Mononuclear cell (primary cell): Measurements from ENCODE around the gene SLC9B1. TPM values are rescaled to one million over a fixed set of nuclear protein-coding genes. Genes with fewer than 3 reads are reported as not detected.
"Not testable (repeated sequence)": the region's sequence is repeated elsewhere in the genome, so short reads cannot be mapped to it uniquely, and the experiment has no call there.

Source experiments
- H3K27me3 ChIP-seq: 2 replicates; pipeline ENCODE4 v1.6.0; 2011; ENCODE audit warnings: low read length, control low read depth; ENCODE audit not compliant: insufficient read depth
- H3K4me1 ChIP-seq: 2 replicates; pipeline ENCODE4 v1.5.1; 2011; ENCODE audit warnings: mild to moderate bottlenecking, low read length, control low read depth; ENCODE audit not compliant: insufficient read depth
- H3K4me3 ChIP-seq: 2 replicates; pipeline ENCODE4 v1.5.1; 2011; ENCODE audit warnings: mild to moderate bottlenecking, low read length, moderate library complexity
- H3K9me3 ChIP-seq: 2 replicates; pipeline ENCODE4 v1.5.1; 2011; ENCODE audit warnings: low read depth, mild to moderate bottlenecking, control low read depth, low read length
- total RNA-seq: library from RNA; depleted of rRNA; stranded (reverse); fragments of >200 nt; gene quantifications from one replicate; pipeline ENCODE4 v1.2.3, GENCODE V29; 2012

The SLC9B1 gene
- total RNA-seq, 1 donor = 3.4 TPM

DNA sequence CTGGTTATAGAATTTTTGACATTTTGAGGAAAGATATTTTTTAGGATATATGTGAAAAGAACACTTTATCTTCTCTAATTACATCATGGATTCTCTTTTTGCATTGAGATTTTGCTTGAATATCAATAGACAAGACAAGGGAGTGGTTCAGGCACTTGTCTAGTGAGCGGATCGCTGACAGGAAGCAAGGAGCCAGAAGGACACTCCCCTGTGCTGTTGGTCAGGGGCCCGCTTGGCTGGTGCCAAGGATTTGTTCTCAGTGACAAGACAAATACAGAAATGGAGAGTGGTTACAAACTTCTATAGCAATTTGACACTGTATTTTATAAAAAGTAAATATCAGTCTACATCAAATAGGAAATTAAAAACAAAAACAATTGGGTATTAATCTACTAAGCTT, 60.0 kb downstream of the SLC9B1 start:
- Histone ChIP-seq H3K27me3 (no peaks in the 10 kb centered on the region), H3K4me1 (no peaks in the 10 kb centered on the region)

DNA sequence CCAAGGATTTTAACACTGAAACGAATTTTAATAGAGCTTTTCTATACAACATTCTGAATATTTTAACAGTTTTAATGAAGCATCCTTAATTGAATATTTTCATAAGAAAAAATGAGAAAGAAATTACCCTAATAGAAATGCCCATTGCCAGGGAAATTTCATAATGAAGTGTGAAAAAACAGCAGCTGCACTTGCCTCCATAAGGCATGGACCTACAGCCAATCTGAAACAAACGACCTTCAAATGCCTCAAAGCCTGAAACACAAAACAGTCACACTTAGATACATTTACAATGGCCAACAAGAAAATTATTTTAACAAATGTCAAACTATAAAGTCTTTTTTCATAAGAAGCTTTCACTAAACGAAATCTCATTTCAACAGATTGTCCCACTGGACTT, 74.4 kb downstream of the SLC9B1 start:
- Histone ChIP-seq H3K4me1 (no peaks in the 10 kb centered on the region), H3K4me3 (no peak overlapping the region), H3K27me3 (no peaks in the 10 kb centered on the region), H3K9me3 (no peaks in the 10 kb centered on the region)

More for the DNA sequence above, 60.0 kb downstream of the SLC9B1 start:
- H3K9me3 ChIP-seq = no peaks in the 10 kb centered on the region
- H3K4me3 ChIP-seq = no peak overlapping the region

DNA sequence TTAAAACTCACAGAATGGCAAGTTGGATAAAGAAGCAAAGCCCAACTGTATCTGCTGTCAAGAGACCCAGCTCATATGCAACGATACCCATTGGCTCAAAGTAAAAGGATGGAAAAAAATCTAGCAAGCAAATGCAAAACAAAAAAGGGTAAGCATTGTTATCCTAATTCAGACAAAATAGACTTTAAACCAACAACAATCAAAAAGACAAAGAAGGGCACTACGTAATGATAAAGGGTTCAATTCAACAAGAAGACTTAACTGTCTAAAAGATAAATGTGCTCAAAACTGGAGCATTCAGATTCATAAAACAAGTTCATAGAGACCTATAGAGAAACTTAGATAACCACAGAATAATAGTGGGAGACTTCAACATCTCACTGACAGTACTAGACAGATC, 81.4 kb downstream of the SLC9B1 start:
- not testable (repeated sequence) for H3K27me3 ChIP-seq, H3K4me3 ChIP-seq, H3K9me3 ChIP-seq, H3K4me1 ChIP-seq

DNA sequence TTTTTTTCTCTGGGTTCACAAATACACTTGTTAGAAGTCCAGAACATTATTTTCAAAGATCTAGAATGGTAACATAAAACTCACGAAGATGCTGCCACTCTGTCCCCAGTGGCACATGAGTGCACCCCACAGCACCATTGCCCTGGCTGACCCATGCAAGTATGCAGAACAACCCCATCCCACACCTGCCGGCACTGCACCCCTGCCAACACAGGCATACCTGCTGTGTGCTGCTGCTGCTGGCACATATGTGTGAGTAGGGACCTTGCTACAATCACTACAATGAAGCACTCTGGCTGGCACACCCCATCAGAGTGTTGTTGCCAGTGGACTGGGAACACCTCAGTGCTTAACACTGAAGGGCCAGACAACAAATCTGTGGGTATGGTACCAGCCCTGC, 83.8 kb downstream of the SLC9B1 start:
- Histone ChIP-seq H3K27me3 (no peaks in the 10 kb centered on the region), H3K4me3 (no peak overlapping the region), H3K4me1 (no peaks in the 10 kb centered on the region), H3K9me3 (no peaks in the 10 kb centered on the region)

DNA sequence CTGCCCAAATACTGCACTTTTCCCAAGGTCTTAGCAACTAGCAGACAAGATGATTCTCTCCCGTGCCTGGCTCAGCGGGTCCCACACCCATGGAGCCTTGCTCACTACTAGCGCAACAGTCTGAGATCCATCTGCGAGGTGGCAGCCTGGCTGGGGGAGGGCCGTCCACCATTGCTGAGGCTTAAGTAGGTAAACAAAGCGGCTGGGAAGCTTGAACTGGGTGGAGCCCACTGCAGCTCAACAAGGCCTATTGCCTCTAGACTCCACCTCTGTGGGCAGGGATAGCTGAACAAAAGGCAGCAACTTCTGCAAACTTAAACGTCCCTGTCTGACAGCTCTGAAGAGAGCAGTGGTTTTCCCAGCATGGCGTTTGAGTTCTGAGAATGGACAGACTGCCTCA, 99.8 kb downstream of the SLC9B1 start:
- not testable (repeated sequence) for H3K4me3 ChIP-seq, H3K9me3 ChIP-seq, H3K27me3 ChIP-seq, H3K4me1 ChIP-seq

DNA sequence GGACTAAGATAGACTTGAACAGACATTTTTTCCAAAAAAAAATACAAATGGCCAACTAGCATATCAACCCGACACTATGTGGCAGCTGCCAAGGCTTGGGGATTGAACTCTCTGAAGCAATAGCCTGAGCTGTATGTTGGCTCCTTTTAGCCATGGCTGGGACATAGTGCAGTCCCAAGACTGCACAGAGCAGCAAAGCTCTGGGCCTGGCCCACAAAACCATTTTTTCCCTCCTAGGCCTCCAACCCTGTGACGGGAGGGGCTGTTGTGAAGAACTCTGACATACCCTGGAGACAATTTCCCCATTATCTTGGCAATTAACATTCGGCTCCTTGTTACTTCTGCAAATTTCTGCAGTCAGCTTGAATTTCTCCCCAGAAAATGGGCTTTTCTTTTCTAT, 100.6 kb downstream of the SLC9B1 start:
- H3K4me1 ChIP-seq = no peaks in the 10 kb centered on the region
- H3K27me3 ChIP-seq = no peaks in the 10 kb centered on the region
- H3K9me3 ChIP-seq = no peaks in the 10 kb centered on the region
- no peak overlapping the region for H3K4me3 ChIP-seq

DNA sequence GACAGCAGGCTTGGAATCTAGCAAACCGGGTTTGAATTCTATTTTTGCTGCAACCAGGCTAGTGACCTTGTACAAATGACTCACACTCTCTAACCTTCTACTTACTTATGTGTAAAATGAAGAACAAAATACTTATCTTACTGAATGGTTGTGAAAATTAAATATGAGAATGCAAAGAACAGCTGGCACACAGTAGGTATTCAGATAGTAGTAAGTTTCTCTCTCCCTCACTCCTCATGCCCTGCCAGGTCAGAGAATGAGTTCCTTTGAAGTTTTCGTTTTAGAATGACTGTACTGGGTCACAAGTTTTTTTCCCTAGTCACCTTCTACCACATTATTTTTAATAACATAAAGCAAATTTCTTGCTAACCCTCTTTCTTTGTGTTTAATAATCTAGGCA, 117.7 kb downstream of the SLC9B1 start:
- H3K4me3 ChIP-seq = no peak overlapping the region
- H3K4me1 ChIP-seq = no peaks in the 10 kb centered on the region
- no peaks in the 10 kb centered on the region for H3K27me3 ChIP-seq
- no peaks in the 10 kb centered on the region for H3K9me3 ChIP-seq

DNA sequence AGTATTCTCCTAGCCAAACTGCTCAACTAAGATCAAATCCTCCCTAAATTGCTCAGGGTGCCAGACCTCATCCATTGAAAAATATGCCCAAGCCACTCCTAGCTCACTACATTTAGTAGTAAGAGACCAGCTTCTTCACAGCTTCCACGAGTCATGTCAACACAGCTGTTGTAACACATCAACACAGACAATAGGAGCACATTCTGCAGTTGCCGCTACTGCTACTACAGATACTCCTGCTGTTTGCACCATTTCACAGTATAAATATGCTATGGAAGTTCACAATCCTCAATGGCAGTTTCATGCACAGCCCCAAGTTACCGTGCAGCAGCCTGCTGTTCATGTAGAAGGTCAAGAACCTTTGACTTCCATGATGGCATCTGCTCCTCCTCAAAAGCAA, 121.9 kb downstream of the SLC9B1 start:
- not testable (repeated sequence) for H3K4me1 ChIP-seq, H3K4me3 ChIP-seq, H3K9me3 ChIP-seq, H3K27me3 ChIP-seq

DNA sequence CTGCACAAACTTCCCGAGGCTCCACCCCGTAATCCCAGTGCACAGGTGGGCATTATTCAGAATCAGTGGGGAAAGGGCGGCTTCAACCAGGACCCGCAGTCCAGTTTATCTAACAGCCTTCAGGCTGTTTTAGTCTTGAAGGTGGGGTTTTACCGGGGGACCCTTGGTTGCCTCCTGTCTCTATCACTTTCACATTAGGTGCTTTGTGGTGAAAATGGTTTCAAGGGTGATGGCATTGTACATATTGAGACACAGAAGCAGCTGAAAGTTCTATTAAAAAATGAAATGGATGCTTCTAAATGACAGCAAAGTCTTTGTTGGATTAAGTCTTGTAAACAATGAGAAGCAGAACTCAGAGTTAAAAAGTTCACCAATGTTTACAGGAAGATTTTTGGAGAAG, 123.0 kb downstream of the SLC9B1 start:
- not testable (repeated sequence) for H3K9me3 ChIP-seq, H3K4me1 ChIP-seq, H3K27me3 ChIP-seq, H3K4me3 ChIP-seq

DNA sequence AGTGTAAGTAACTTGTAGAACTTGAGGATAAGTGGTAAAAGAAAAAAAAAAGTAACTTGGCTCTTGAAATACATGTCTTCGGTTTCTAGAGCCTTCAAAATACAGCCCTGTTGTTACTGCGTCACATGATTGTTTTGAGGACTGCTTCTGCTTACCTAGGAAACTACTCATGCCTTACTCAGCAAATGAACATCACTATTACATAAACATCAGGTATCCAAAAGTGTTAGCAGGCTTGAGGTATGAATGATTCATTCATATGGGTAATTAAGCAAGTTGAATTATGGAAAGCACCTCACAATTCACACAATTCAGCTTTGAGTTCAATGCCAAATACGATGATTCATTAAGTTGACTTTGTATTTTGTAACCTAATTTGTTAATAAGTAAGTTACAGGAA, 129.6 kb downstream of the SLC9B1 start:
- not testable (repeated sequence) for H3K27me3 ChIP-seq, H3K9me3 ChIP-seq, H3K4me1 ChIP-seq, H3K4me3 ChIP-seq

DNA sequence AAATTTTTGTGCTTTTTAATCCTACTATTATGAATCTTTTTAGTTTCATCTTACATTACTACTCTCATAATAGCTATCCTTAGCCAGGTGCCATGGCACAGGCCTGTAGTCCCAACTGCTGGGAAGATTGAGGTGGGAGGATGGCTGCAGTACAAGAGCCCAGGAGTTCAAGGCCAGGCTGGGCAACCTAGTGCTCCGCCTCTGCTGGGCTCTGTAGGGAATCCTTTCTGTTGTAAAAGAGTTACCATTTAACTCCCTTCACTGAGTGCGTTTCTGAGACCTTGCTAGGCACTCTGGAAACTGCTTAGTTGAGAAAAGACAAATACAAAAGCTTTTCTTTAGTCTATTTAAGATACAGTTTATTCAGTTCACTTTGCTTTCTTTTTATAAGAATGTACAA, 130.9 kb downstream of the SLC9B1 start:
- H3K9me3 ChIP-seq, H3K27me3 ChIP-seq, H3K4me1 ChIP-seq, H3K4me3 ChIP-seq: not testable (repeated sequence)

DNA sequence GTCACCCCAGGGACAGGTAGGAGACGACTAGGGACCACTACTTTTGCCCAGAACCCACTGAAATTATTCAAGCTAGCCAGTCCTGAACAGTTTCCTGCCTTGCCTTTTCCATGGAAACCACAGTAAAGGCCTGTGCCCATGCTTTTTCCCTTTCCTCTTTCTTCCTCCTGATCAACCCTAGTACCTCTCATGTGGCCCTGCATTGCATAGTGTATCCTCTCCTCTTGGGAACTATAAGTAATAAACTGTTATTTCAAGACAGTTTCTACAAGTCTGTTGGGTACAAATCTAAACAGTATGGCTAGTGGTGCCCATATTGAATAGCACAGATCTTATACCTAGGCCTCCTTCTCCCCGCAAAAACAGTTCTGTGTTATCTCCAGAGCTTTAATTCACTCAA, 136.2 kb downstream of the SLC9B1 start:
- Histone ChIP-seq H3K9me3 (no peaks in the 10 kb centered on the region), H3K4me1 (no peaks in the 10 kb centered on the region), H3K27me3 (no peaks in the 10 kb centered on the region), H3K4me3 (no peak overlapping the region)

DNA sequence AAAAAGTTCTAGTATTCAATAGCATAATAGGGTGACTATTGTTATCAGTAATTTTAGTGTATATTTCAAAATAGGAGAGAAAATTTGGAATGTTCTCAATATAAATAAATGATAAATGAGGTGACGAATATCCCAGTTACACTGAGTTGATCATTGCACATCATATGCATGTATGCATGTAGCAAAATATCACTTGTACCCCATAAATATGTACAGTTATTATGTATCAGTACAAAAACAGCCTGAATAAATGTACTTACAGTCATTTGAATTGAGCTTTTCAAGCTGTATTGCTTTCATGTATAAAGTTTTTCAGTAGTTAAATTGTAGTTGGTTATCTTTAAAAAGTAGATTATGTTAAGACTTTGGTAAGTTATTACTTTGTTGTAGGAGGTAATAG, 138.2 kb downstream of the SLC9B1 start:
- Histone ChIP-seq H3K4me1 (peaks cover 11% of the 10 kb centered on the region), H3K9me3 (no peaks in the 10 kb centered on the region), H3K4me3 (no peak overlapping the region), H3K27me3 (no peaks in the 10 kb centered on the region)

DNA sequence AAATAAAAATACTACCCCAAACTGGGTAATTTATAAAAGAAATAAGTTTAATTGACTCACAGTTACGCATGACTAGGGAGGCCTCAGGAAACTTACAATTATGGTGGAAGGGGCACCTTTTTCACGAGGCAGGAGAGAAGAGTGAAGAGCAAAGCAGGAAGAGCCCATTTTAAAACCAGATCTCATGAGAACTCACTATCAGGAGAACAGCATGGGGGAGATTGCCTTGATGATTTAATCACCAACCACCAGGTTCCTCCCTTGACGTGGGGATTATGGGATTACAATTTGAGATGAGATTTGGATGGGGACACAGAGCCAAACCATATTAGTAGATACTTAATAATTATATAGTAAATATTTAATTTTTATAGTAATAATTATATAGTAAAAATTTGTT, 140.6 kb downstream of the SLC9B1 start:
- peaks cover 11% of the 10 kb centered on the region for H3K4me1 ChIP-seq
- H3K9me3 ChIP-seq = no peaks in the 10 kb centered on the region
- H3K27me3 ChIP-seq = no peaks in the 10 kb centered on the region
- no peak overlapping the region for H3K4me3 ChIP-seq

DNA sequence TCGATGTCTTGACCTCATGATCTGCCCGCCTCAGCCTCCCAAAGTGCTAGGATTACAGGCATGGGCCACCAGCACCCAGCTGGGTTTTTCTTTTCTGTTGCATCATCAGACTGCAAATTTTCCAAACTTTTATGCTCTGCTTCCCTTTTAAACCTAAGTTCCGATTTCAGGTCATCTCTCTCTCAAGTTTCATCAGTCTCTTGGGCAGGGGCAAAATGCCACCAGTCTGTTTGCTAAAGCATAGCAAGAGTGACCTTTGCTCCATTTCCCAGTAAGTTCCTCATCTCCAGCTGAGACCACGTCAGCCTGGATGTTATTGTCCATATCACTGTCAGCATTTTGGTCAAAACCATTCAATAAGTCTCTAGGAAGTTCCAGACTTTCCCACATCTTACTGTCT, 141.2 kb downstream of the SLC9B1 start:
- peaks cover 11% of the 10 kb centered on the region for H3K4me1 ChIP-seq
- H3K27me3 ChIP-seq, H3K9me3 ChIP-seq, H3K4me3 ChIP-seq: not testable (repeated sequence)

DNA sequence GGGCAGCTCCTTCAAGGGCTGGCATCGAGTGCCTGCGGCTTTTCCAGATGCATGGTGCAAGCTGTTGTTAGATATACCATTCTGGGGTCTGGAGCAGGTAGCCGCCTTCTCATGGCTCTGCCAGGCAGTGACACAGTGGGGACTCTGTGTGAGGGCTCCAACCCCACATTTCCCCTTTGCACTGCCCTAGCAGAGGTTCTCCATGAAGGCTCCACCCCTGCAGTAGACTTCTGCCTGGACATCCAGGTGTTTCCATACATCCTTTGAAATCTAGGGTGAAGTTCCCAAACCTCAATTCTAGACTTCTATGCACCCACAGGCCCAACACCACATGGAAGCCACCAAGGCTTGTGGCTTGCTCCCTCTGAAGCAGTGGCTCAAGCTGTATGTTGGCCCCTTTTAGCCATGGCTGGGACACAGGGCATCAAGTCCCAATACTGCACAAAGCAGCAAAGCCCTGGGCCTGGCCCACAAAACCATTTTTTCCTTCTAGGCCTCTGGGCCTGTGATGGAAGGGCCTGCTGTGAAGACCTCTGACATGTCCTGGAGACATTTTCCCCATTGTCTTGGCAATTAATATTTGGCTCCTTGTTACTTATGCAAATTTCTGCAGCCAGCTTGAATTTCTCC, 141.9 kb downstream of the SLC9B1 start:
- not testable (repeated sequence) for H3K4me3 ChIP-seq, H3K9me3 ChIP-seq, H3K27me3 ChIP-seq
- H3K4me1 ChIP-seq = peaks cover 11% of the 10 kb centered on the region

DNA sequence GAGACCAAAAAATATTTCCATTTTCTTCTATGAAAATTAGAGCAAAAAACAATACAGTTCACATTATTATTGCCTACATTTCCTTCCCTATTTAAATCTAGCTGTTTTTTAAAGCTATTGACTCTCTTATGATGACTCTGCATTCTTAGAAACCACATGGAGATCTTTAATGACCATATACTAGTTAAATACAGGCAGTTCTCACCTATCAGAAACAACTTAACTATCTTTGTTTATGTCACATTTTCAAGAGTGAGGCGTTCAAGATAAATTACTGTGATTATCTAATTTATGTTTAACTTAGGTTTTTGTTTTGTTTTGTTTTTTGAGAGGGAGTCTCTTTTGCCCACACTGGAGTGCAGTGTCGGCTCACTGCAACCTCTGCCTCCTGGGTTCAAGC, 147.7 kb downstream of the SLC9B1 start:
- Histone ChIP-seq H3K4me1 (peaks cover 26% of the 10 kb centered on the region), H3K27me3 (no peaks in the 10 kb centered on the region), H3K4me3 (no peak overlapping the region), H3K9me3 (no peaks in the 10 kb centered on the region)
